ENCODE results near the gene IZUMO1.

The IZUMO1 gene

DNA sequence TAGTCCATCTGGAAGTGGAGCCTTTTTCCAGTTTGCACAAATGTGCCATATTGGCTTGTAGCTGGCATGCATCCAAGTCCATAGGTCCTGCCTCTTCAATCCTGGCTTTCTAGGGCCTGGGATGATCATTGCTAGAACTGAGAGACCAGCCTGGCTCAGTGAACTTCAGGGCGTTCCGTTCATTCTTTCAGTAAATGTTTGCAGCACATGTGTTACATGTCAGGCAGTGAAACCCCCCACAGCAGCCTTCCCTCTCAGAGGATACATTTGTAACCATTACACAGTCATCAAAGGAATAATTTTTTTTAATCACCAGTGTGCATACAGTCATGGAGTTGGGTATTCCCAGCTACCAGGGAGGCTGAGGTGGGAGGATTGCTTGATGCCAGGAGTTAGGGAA, 41.3 kb downstream of the IZUMO1 start:
- Histone ChIP-seq H4K20me1 (ENCODE audit: insufficient read depth, low read length, poor library complexity, severe bottlenecking) (no peaks in the 10 kb centered on the region), H3K9me2 (replicated peaks; ENCODE audit: low read depth, low read length) (no peaks in the 10 kb centered on the region), H3F3A (ENCODE audit: low read depth) (no peaks in the 10 kb centered on the region), H3K4me2 (ENCODE audit: low read depth, low read length, poor library complexity, severe bottlenecking) (no peak overlapping the region), H3K9me3 (ENCODE audit: insufficient read depth, low read depth, low read length) (no peaks in the 10 kb centered on the region), H3K36me3 (ENCODE audit: insufficient read depth, low read length) (no peaks in the 10 kb centered on the region), H3K4me1 (ENCODE audit: insufficient read depth, low read length, poor library complexity, severe bottlenecking) (no peaks in the 10 kb centered on the region), H3K4me3 (ENCODE audit: low read length, poor library complexity, severe bottlenecking) (no peak overlapping the region), H3K27me3 (ENCODE audit: insufficient read depth, low read length, poor library complexity, severe bottlenecking) (no peaks in the 10 kb centered on the region), H3K79me2 (ENCODE audit: insufficient read depth, low read length) (no peaks in the 10 kb centered on the region), H3K9ac (ENCODE audit: low read depth, low read length, poor library complexity, severe bottlenecking) (no peak overlapping the region), H2AFZ (ENCODE audit: low read length) (no peak overlapping the region)
- no peak for TF ChIP-seq CTCF (conservative IDR thresholded peaks at IDR 0.05; ENCODE audit: low read length)
- TF ChIP-seq EZH2phosphoT487 (IDR thresholded peaks at IDR 0.05; ENCODE audit: borderline replicate concordance), result no peak

GRCh38 chr19:48703316-48703715, 43.4 kb downstream of the IZUMO1 start:
- Histone ChIP-seq H3K9ac (ENCODE audit: low read depth, low read length, poor library complexity, severe bottlenecking) (no peak overlapping the region), H3F3A (ENCODE audit: low read depth) (no peaks in the 10 kb centered on the region), H3K4me3 (ENCODE audit: low read length, poor library complexity, severe bottlenecking) (no peak overlapping the region), H3K79me2 (ENCODE audit: insufficient read depth, low read length) (no peaks in the 10 kb centered on the region), H2AFZ (ENCODE audit: low read length) (no peak overlapping the region), H3K36me3 (ENCODE audit: insufficient read depth, low read length) (no peaks in the 10 kb centered on the region), H3K4me1 (ENCODE audit: insufficient read depth, low read length, poor library complexity, severe bottlenecking) (no peaks in the 10 kb centered on the region), H3K9me2 (replicated peaks; ENCODE audit: low read depth, low read length) (no peaks in the 10 kb centered on the region), H3K4me2 (ENCODE audit: low read depth, low read length, poor library complexity, severe bottlenecking) (no peak overlapping the region), H4K20me1 (ENCODE audit: insufficient read depth, low read length, poor library complexity, severe bottlenecking) (no peaks in the 10 kb centered on the region), H3K27me3 (ENCODE audit: insufficient read depth, low read length, poor library complexity, severe bottlenecking) (no peaks in the 10 kb centered on the region), H3K9me3 (ENCODE audit: insufficient read depth, low read depth, low read length) (no peaks in the 10 kb centered on the region)
- TF ChIP-seq EZH2phosphoT487 (IDR thresholded peaks at IDR 0.05; ENCODE audit: borderline replicate concordance) (no peak), CTCF (conservative IDR thresholded peaks at IDR 0.05; ENCODE audit: low read length) (no peak)

GRCh38 chr19:48702701-48703100, 44.0 kb downstream of the IZUMO1 start:
- TF ChIP-seq CTCF (conservative IDR thresholded peaks at IDR 0.05; ENCODE audit: low read length), result no peak
- TF ChIP-seq EZH2phosphoT487 (IDR thresholded peaks at IDR 0.05; ENCODE audit: borderline replicate concordance), result no peak

More at GRCh38 chr19:48702701-48703100, 44.0 kb downstream of the IZUMO1 start:
- Histone ChIP-seq H4K20me1 (ENCODE audit: insufficient read depth, low read length, poor library complexity, severe bottlenecking) (no peaks in the 10 kb centered on the region), H3K9me2 (replicated peaks; ENCODE audit: low read depth, low read length) (no peaks in the 10 kb centered on the region), H2AFZ (ENCODE audit: low read length) (no peak overlapping the region), H3K79me2 (ENCODE audit: insufficient read depth, low read length) (no peaks in the 10 kb centered on the region), H3K9me3 (ENCODE audit: insufficient read depth, low read depth, low read length) (no peaks in the 10 kb centered on the region), H3K27me3 (ENCODE audit: insufficient read depth, low read length, poor library complexity, severe bottlenecking) (no peaks in the 10 kb centered on the region), H3K9ac (ENCODE audit: low read depth, low read length, poor library complexity, severe bottlenecking) (no peak overlapping the region), H3K36me3 (ENCODE audit: insufficient read depth, low read length) (no peaks in the 10 kb centered on the region), H3F3A (ENCODE audit: low read depth) (no peaks in the 10 kb centered on the region), H3K4me3 (ENCODE audit: low read length, poor library complexity, severe bottlenecking) (no peak overlapping the region), H3K4me1 (ENCODE audit: insufficient read depth, low read length, poor library complexity, severe bottlenecking) (no peaks in the 10 kb centered on the region), H3K4me2 (ENCODE audit: low read depth, low read length, poor library complexity, severe bottlenecking) (no peak overlapping the region)

Data from Loucy (cell line).